ENCODE data around the gene KCNQ1.

- TF ChIP-seq CTCF (IDR thresholded peaks at IDR 0.05) (no peak), POLR2A (IDR thresholded peaks at IDR 0.05) (no peak), EP300 (IDR thresholded peaks at IDR 0.05) (no peak), POLR2AphosphoS5 (IDR thresholded peaks at IDR 0.05) (no peak)
Observed at GRCh38 chr11:2569321-2569721, 124.5 kb downstream of the KCNQ1 start.

All from sigmoid colon (tissue), 4 donors.